IMR-90 (cell line): Measurements from ENCODE around the gene GRIN2A. TPM values are rescaled to one million over a fixed set of nuclear protein-coding genes. Genes with fewer than 3 reads are reported as not detected.

Experiments used
- ATAC-seq: fragments of 200-7000 bp; cut with Tn5 transposase; 2 replicates; pipeline ENCODE4 v1.9.1; 2020; ENCODE audit warnings: low read depth, mild to moderate bottlenecking, moderate library complexity
- BruUV-seq: library from RNA; stranded (reverse); fragments of 400-500 nt; replicated peaks from 2 replicates; lab custom pipeline; 2021; lab: Mats Ljungman, UMichigan
- CTCF ChIA-PET: fragments of 300-600 bp; formaldehyde crosslinking; extraction: SDS; loops from one replicate; lab custom pipeline; 2021; ENCODE audit warnings: antibody characterized with exemption; lab: Yijun Ruan, JAX
- POLR2A ChIA-PET: fragments of 300-600 bp; sonication (Branson Sonifier 250); formaldehyde crosslinking; loops from one replicate; lab custom pipeline; 2022; ENCODE audit warnings: antibody characterized with exemption; ENCODE audit not compliant: unreplicated experiment; lab: Charles Lee
- DNase-seq: peaks from one replicate; pipeline ENCODE4 v3.0.0; 2013
- H2AFZ ChIP-seq: replicated peaks from 2 replicates; pipeline ENCODE3; 2013; ENCODE audit warnings: low read length, mild to moderate bottlenecking; ENCODE audit not compliant: poor library complexity
- H2AK5ac ChIP-seq: 2 replicates; pipeline ENCODE4 v1.6.1; 2013; ENCODE audit warnings: low read depth, low read length, inconsistent platforms
- H2AK9ac ChIP-seq: replicated peaks from 2 replicates; pipeline ENCODE3; 2013; ENCODE audit warnings: mild to moderate bottlenecking, low read depth, low read length, moderate library complexity; ENCODE audit not compliant: poor library complexity
- H2BK120ac ChIP-seq: 2 replicates; pipeline ENCODE4 v1.6.1; 2013; ENCODE audit warnings: low read depth, low read length, inconsistent platforms
- H2BK15ac ChIP-seq: 3 replicates; pipeline ENCODE4 v1.6.1; 2013; ENCODE audit warnings: low read depth, low read length, inconsistent platforms
- H2BK20ac ChIP-seq: 2 replicates; pipeline ENCODE4 v1.6.1; 2013; ENCODE audit warnings: low read depth, mild to moderate bottlenecking, inconsistent platforms, low read length, moderate library complexity
- H2BK5ac ChIP-seq: 2 replicates; pipeline ENCODE4 v1.6.1; 2013; ENCODE audit warnings: mild to moderate bottlenecking, low read depth, low read length, inconsistent platforms; ENCODE audit not compliant: poor library complexity, severe bottlenecking
- H3K14ac ChIP-seq: replicated peaks from 2 replicates; pipeline ENCODE4 v1.6.1; 2013; ENCODE audit warnings: low read depth, low read length, inconsistent platforms
- H3K18ac ChIP-seq: 2 replicates; pipeline ENCODE4 v1.6.1; 2013; ENCODE audit warnings: low read depth, low read length, control low read depth
- H3K23ac ChIP-seq: 2 replicates; pipeline ENCODE4 v1.6.1; 2013; ENCODE audit warnings: low read depth, low read length, inconsistent platforms
- H3K27ac ChIP-seq: 2 replicates; pipeline ENCODE4 v1.5.1; 2013; ENCODE audit warnings: mild to moderate bottlenecking, control low read depth, low read length; ENCODE audit not compliant: insufficient read depth
- H3K27me3 ChIP-seq: 2 replicates; pipeline ENCODE4 v1.6.1; 2013; ENCODE audit warnings: low read length; ENCODE audit not compliant: control insufficient read depth, insufficient read depth
- H3K36me3 ChIP-seq: 2 replicates; pipeline ENCODE4 v1.6.1; 2013; ENCODE audit warnings: low read length, mixed read lengths; ENCODE audit not compliant: control insufficient read depth, insufficient read depth
- H3K4ac ChIP-seq: 2 replicates; pipeline ENCODE4 v1.6.1; 2013; ENCODE audit warnings: low read depth, low read length, inconsistent platforms
- H3K4me1 ChIP-seq: 2 replicates; pipeline ENCODE4 v1.6.1; 2013; ENCODE audit warnings: low read length, mixed read lengths; ENCODE audit not compliant: control insufficient read depth, insufficient read depth
- H3K4me2 ChIP-seq: 2 replicates; pipeline ENCODE4 v1.6.1; 2013; ENCODE audit warnings: low read depth, mild to moderate bottlenecking, control low read depth, low read length, moderate library complexity
- H3K4me3 ChIP-seq: 2 replicates; pipeline ENCODE4 v1.5.1; 2013; ENCODE audit warnings: low read depth, mild to moderate bottlenecking, control low read depth, low read length, moderate library complexity; ENCODE audit not compliant: insufficient read depth
- H3K56ac ChIP-seq: 2 replicates; pipeline ENCODE4 v1.6.1; 2013; ENCODE audit warnings: low read length, inconsistent platforms; ENCODE audit not compliant: insufficient read depth; ENCODE audit errors: extremely low read depth
- H3K79me1 ChIP-seq, 2 experiments: 2 replicates each; pipeline ENCODE4 v1.6.1; 2013; ENCODE audit warnings: low read length in 2 of 2, inconsistent platforms in 1 of 2, low read depth in 1 of 2
- H3K9ac ChIP-seq: 2 replicates; pipeline ENCODE4 v1.6.1; 2013; ENCODE audit warnings: low read depth, low read length, control low read depth
- H3K9me1 ChIP-seq: 2 replicates; pipeline ENCODE4 v1.6.1; 2013; ENCODE audit warnings: low read length, inconsistent platforms; ENCODE audit not compliant: insufficient read depth
- H3K9me3 ChIP-seq: 2 replicates; pipeline ENCODE4 v1.6.1; 2013; ENCODE audit warnings: low read length; ENCODE audit not compliant: control insufficient read depth, insufficient read depth
- H4K20me1 ChIP-seq: 2 replicates; pipeline ENCODE4 v1.6.1; 2013; ENCODE audit warnings: low read length, inconsistent platforms; ENCODE audit not compliant: insufficient read depth
- H4K5ac ChIP-seq: 2 replicates; pipeline ENCODE4 v1.6.1; 2013; ENCODE audit warnings: mild to moderate bottlenecking, low read depth, low read length, control low read depth
- H4K8ac ChIP-seq, 2 experiments: 2 replicates each; pipeline ENCODE4 v1.6.1; 2013; ENCODE audit warnings: low read depth in 2 of 2, low read length in 2 of 2, control low read depth in 1 of 2, inconsistent platforms in 1 of 2
- H4K91ac ChIP-seq: 2 replicates; pipeline ENCODE4 v1.6.1; 2013; ENCODE audit warnings: low read depth, low read length, inconsistent platforms; ENCODE audit not compliant: insufficient read depth
- USF2 ChIP-seq: fragments of 150-350 bp; IDR thresholded peaks from 2 replicates; pipeline ENCODE4 v1.6.1; 2017; ENCODE audit warnings: mild to moderate bottlenecking, antibody characterized with exemption, low read length, low read depth
- WGBS, 2 experiments: methylation state at CpG; one replicate each; pipeline versions ENCODE4 v1.1.5 to v1.1.7; 2013; ENCODE audit warnings: missing lambda C conversion rate in 2 of 2; ENCODE audit not compliant: insufficient read length in 1 of 2; ENCODE audit errors: extremely low coverage in 2 of 2; 5-methylcytosine and 5-hydroxymethylcytosine counted together
- dilution Hi-C: fragments of 300-500 bp; cut with HindIII; formaldehyde crosslinking; loops from one replicate; pipeline ENCODE4 v1.14.3; 2018; ENCODE audit warnings: low sequenced_read_pairs; ENCODE audit not compliant: unreplicated experiment
- in situ Hi-C: fragments of 300-500 bp; cut with MboI; formaldehyde crosslinking; loops from 3 replicates; pipeline ENCODE4 v1.14.3; 2019; ENCODE audit warnings: low sequenced_read_pairs, inconsistent platforms, mixed read lengths
- intact Hi-C: fragments of 100-400 bp; cut with micrococcal nuclease; formaldehyde crosslinking; loops from 2 replicates; pipeline ENCODE4 v1.10.0; 2022
- polyA plus RNA-seq, 3 experiments: library from polyadenylated mRNA; depleted of rRNA; stranded (reverse); fragments of >200 nt; gene quantifications; 2 replicates each; pipeline ENCODE4 v1.2.3, GENCODE V29; 2012; ENCODE audit warnings: low replicate concordance in 1 of 3
- total RNA-seq: library from RNA; depleted of rRNA; stranded (reverse); fragments of >200 nt; gene quantifications from 2 replicates; pipeline ENCODE4 v1.2.3, GENCODE V29; 2012

The GRIN2A gene
- total and polyA plus RNA-seq, 2 of the 4 experiments (the other 2 are of a cell fraction), result under 0.01 TPM; not detected in 1

GRCh38 chr16:9908613-9909012, 273.6 kb downstream of the GRIN2A start:
- BruUV-seq, result no TSS peak
- Histone ChIP-seq H3K4ac (no peak overlapping the region), H3K27me3 (no peaks in the 10 kb centered on the region), H4K91ac (no peak overlapping the region), H3K23ac (no peak overlapping the region), H3K4me1 (no peaks in the 10 kb centered on the region), H4K5ac (no peak overlapping the region), H3K36me3 (no peaks in the 10 kb centered on the region), H4K20me1 (no peaks in the 10 kb centered on the region), H3K9ac (no peak overlapping the region), H2BK15ac (no peak overlapping the region), H4K8ac (no peak overlapping the region), H2BK120ac (no peak overlapping the region), H3K14ac (no peak overlapping the region), H3K56ac (no peak overlapping the region), H2AK5ac (no peak overlapping the region), H3K4me3 (no peak overlapping the region), H2AK9ac (no peak overlapping the region), H2BK20ac (no peak overlapping the region), H3K79me1 (no peaks in the 10 kb centered on the region), H3K27ac (no peak overlapping the region), H3K4me2 (no peak overlapping the region), H3K9me3 (peaks cover 11% of the 10 kb centered on the region), H2BK5ac (no peak overlapping the region), H3K18ac (no peak overlapping the region), H3K9me1 (no peaks in the 10 kb centered on the region), H2AFZ (no peak overlapping the region)
- no peak for TF ChIP-seq USF2
- dilution Hi-C loops, result no loop called here
- POLR2A ChIA-PET, result no interaction called here
- DNase-seq, result no peak
- intact Hi-C loops, result no loop called here
- no peak for ATAC-seq
- CTCF ChIA-PET, result no interaction called here
- in situ Hi-C loops, result no loop called here
- WGBS, 2 experiments, result 28% methylated on average over 4 of the region's 5 CpGs; no CpG with 5 or more reads in 1 of the 2 experiments
